Measurements from ENCODE around the gene CLASRP. TPM values are rescaled to one million over a fixed set of nuclear protein-coding genes. Genes with fewer than 3 reads are reported as not detected.

The CLASRP gene
- polyA plus RNA-seq, 2 of the 4 experiments (the other 2 are of a cell fraction) = 39.0 to 86.4 TPM

DNA sequence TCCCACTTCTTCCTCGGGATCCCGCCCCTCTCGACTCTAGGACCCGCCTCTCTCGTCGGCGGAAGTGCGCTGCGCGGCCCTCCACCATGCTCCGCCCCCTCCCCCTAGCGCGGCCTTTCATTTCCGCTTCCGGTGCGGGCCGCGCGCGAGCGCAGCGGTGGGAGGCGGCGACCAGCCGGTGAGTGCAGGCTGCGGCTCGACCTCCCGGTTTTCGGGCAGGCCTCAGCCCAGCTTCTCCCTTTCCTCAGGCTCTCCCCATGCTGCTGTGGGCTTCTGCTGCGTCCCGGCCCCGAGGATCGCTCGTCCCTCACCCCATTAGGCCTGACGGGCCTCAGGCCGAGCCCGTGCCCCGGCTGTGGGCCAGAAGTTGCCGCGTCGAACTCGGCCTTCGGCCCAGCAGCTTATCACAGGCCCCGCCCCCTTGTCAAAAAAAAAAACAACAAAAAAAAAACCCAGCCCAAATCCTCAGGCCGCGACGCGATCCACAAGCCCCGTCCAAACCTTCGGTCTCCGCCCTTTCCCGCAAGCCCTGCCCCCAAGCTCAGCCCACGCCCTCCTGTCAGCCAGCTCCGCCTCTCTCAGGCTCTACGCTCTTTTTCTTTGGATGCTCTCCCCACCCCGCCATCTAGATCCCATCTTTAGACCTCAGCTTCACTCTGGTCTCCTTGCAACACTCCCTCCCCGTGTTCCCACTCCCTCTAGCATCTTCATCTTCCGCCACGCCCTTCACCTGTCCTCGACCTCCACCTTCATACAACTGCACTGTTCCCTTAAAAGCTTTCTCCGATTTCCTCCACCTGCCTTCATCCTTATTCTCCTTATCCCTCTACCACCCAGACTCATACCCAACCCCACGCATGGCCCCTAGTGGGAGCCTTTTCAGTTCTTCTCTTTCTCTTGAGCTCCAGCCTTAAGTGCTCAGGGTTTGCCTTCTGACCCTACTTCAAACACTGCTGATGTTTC is at the start of gene CLASRP (continued):
- TF ChIP-seq MAFK (IDR thresholded peaks at IDR 0.05; ENCODE audit: partially characterized antibody) (no peak), NFE2L2 (conservative IDR thresholded peaks at IDR 0.05; ENCODE audit: low read length) (no peak), MAX (IDR thresholded peaks at IDR 0.05) (peak; percentile 90), EHMT2 (IDR thresholded peaks at IDR 0.05; ENCODE audit: low read depth) (no peak), REST (IDR thresholded peaks at IDR 0.05) (0 out of 2 replicates have a peak, but pooled peaks have one; percentile 25), CHD4 (IDR thresholded peaks at IDR 0.05; ENCODE audit: borderline replicate concordance) (no peak), RAD21 (conservative IDR thresholded peaks at IDR 0.05 in 1 of 2, IDR thresholded peaks at IDR 0.05 in 1 of 2) (no peak), RFX5 (IDR thresholded peaks at IDR 0.05) (no peak), TFCP2L1 (CRISPR knock-in tag; IDR thresholded peaks at IDR 0.05) (no peak), BHLHE40 (IDR thresholded peaks at IDR 0.05; ENCODE audit: low read depth, low read length) (no peak)

DNA sequence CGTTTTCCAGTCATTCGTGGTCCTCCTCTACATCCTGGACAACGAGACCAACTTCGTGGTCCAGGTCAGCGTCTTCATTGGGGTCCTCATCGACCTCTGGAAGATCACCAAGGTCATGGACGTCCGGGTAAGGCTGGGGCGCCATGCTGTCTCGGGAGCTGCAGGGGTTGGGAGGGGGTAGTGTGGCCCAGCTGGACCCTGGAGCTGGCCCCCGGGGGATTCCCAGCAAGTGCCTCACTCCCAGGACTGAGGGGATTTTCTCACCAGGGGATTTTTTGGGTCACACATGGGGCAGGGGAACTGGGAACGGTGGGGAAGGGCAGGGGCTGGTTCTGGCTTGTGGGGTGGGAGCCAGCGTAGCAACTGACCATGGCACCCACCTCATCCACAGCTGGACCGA is 48.4 kb upstream of the CLASRP start:
- H3K27ac ChIP-seq = no peak overlapping the region
- ATAC-seq (no peak), FAIRE-seq (no peak), DNase-seq (ENCODE audit: low read depth in 1 of 2, low spot score in 1 of 2) (no peak)
- H3K4me1 ChIP-seq = no peaks in the 10 kb centered on the region
- H3K4me3 ChIP-seq = no peak overlapping the region
- TF ChIP-seq GATA3 (IDR thresholded peaks at IDR 0.05; ENCODE audit: borderline replicate concordance) (no peak), CHD4 (IDR thresholded peaks at IDR 0.05; ENCODE audit: borderline replicate concordance) (no peak), HOXB13 (CRISPR knock-in tag; IDR thresholded peaks at IDR 0.05; ENCODE audit: low read depth) (no peak), FOXS1 (CRISPR knock-in tag; IDR thresholded peaks at IDR 0.05) (no peak), KDM1A (IDR thresholded peaks at IDR 0.05; ENCODE audit: low read depth) (no peak), ATOH8 (CRISPR knock-in tag; IDR thresholded peaks at IDR 0.05; ENCODE audit: low read depth) (no peak)
- ChIA-PET CTCF (interaction anchor here (0.6 to 7.0 kb wide), 8 partner anchors 10 to 87 kb away, joined by 3 to 59 read pairs (median 14); partner anchors contain the start of gene RELB), POLR2A (interaction anchor here (0.7 kb wide), 1 partner anchor 11 kb away, joined by 3 read pairs; no protein-coding TSS in a partner anchor)
- no peaks in the 10 kb centered on the region for H3K9me3 ChIP-seq
- no peak overlapping the region for H3K4me2 ChIP-seq
- WGBS (ENCODE audit: missing lambda C conversion rate) = 83% methylated on average over 14 of the region's 14 CpGs

DNA sequence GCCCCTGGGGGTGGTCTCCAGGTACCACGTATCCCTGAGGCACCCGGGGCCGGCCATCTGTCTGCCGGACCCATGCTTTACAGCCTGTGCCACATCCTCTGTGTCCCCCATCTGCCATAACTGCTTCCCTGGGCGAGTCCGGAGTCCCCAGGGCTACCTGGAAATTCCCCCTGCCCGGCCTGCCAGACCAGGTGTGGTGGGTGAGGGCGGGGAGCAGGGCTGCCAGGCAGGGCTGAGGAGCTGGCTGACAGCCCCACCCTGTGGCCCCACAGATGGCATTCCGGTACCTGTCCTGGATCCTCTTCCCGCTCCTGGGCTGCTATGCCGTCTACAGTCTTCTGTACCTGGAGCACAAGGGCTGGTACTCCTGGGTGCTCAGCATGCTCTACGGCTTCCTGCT is 47.9 kb upstream of the CLASRP start:
- Histone ChIP-seq H3K27ac (no peak overlapping the region), H3K4me1 (no peaks in the 10 kb centered on the region), H3K9me3 (no peaks in the 10 kb centered on the region), H3K4me3 (no peak overlapping the region), H3K4me2 (no peak overlapping the region)
- TF ChIP-seq RARB (CRISPR knock-in tag; IDR thresholded peaks at IDR 0.05) (no peak), HOXB5 (CRISPR knock-in tag; IDR thresholded peaks at IDR 0.05) (no peak), FOXS1 (CRISPR knock-in tag; IDR thresholded peaks at IDR 0.05) (no peak), NPAS2 (CRISPR knock-in tag; IDR thresholded peaks at IDR 0.05; ENCODE audit: borderline replicate concordance) (no peak), SMC3 (IDR thresholded peaks at IDR 0.05) (no peak)
- WGBS (ENCODE audit: missing lambda C conversion rate) = 98% methylated on average over 9 of the region's 12 CpGs
- CTCF ChIA-PET = interaction anchor here (1.1 to 7.0 kb wide), 3 partner anchors 16 to 87 kb away, joined by 4 to 59 read pairs (median 31); no protein-coding TSS in a partner anchor
- DNase-seq (ENCODE audit: low read depth in 1 of 2, low spot score in 1 of 2) (no peak), FAIRE-seq (no peak), ATAC-seq (no peak)
- POLR2A ChIA-PET = interaction anchor here (0.7 kb wide), 1 partner anchor 11 kb away, joined by 3 read pairs; no protein-coding TSS in a partner anchor

Measured in A549 (cell line).